Endothelial cell of umbilical vein (primary cell): Measurements from ENCODE around the gene SYNPO2. TPM values are rescaled to one million over a fixed set of nuclear protein-coding genes. Genes with fewer than 3 reads are reported as not detected.
A peak's percentile ranks its signal among the peaks of the same experiment; 100 is the strongest.

Source experiments
- BruUV-seq: library from RNA; stranded (reverse); fragments of 400-500 nt; replicated peaks from 2 replicates; lab custom pipeline; 2021; lab: Mats Ljungman, UMichigan
- CTCF ChIA-PET: fragments of 300-600, 350-600 bp; sonication (Branson Sonifier 250); formaldehyde crosslinking; loops from one replicate; lab custom pipeline; 2021; ENCODE audit warnings: antibody characterized with exemption, inconsistent platforms; lab: Charles Lee
- POLR2A ChIA-PET: fragments of 300-600, 350-600 bp; sonication (Branson Sonifier 250); formaldehyde crosslinking; loops from one replicate; lab custom pipeline; 2021; ENCODE audit warnings: antibody characterized with exemption, inconsistent platforms; lab: Charles Lee
- DNase-seq: peaks from one replicate; pipeline ENCODE4 v3.0.0-alpha.2; 2011; ENCODE audit warnings: low read depth, low spot score
- FAIRE-seq: peaks from 2 replicates; lab custom pipeline; 2011; peaks lifted over from hg19 to GRCh38; lab: Jason Lieb, UNC
- H2AFZ ChIP-seq: 2 replicates; pipeline ENCODE4 v1.6.0; 2012; ENCODE audit warnings: low read depth, low read length, control low read depth, inconsistent platforms
- H3K27ac ChIP-seq: 2 replicates; pipeline ENCODE4 v1.5.1; 2011; ENCODE audit warnings: low read depth, mild to moderate bottlenecking, control low read depth, low read length, moderate library complexity; ENCODE audit not compliant: insufficient read depth
- H3K27me3 ChIP-seq, 2 experiments: 2 replicates each; pipeline versions ENCODE4 v1.6.0 to v1.6.1; 2011; ENCODE audit warnings: low read length in 2 of 2, mixed read lengths in 1 of 2; ENCODE audit not compliant: control insufficient read depth in 2 of 2, insufficient read depth in 2 of 2
- H3K36me3 ChIP-seq, 2 experiments: 2 replicates in 1 of 2; 3 replicates in 1 of 2; pipeline ENCODE4 v1.5.1; 2011; ENCODE audit warnings: low read length in 2 of 2, mild to moderate bottlenecking in 1 of 2, moderate library complexity in 1 of 2; ENCODE audit not compliant: control insufficient read depth in 2 of 2, insufficient read depth in 2 of 2; ENCODE audit errors: extremely low read depth in 1 of 2
- H3K4me1 ChIP-seq: 3 replicates; pipeline ENCODE4 v1.5.1; 2011; ENCODE audit warnings: mild to moderate bottlenecking, low read length; ENCODE audit not compliant: control insufficient read depth, insufficient read depth; ENCODE audit errors: extremely low read depth
- H3K4me2 ChIP-seq: 2 replicates; pipeline ENCODE4 v1.6.1; 2011; ENCODE audit warnings: low read length, control low read depth, mixed read lengths; ENCODE audit not compliant: insufficient read depth
- H3K4me3 ChIP-seq, 3 experiments: fragments of 200-600 bp in 1 of 3; sonication (generic), shearing (Covaris generic) in 1 of 3; replicated peaks in 1 of 3; 2 replicates each; pipeline ENCODE4 v1.5.1; 2011 to 2016; ENCODE audit warnings: control low read depth in 3 of 3, low read length in 3 of 3, mild to moderate bottlenecking in 2 of 3, inconsistent platforms in 1 of 3, low read depth in 1 of 3, moderate library complexity in 1 of 3; ENCODE audit not compliant: insufficient read depth in 1 of 3
- H3K79me2 ChIP-seq: 2 replicates; pipeline ENCODE4 v1.6.0; 2012; ENCODE audit warnings: low read length, inconsistent platforms; ENCODE audit not compliant: control insufficient read depth, insufficient read depth
- H3K9ac ChIP-seq: replicated peaks from 2 replicates; pipeline ENCODE3; 2011; ENCODE audit warnings: low read length, control low read depth; ENCODE audit not compliant: insufficient read depth; ENCODE audit errors: extremely low read depth
- H3K9me1 ChIP-seq: replicated peaks from 3 replicates; pipeline ENCODE4 v1.6.0; 2011; ENCODE audit warnings: mild to moderate bottlenecking, low read length; ENCODE audit not compliant: control insufficient read depth, insufficient read depth; ENCODE audit errors: extremely low read depth
- H3K9me3 ChIP-seq: replicated peaks from 2 replicates; pipeline ENCODE4 v1.5.1; 2012; ENCODE audit warnings: low read length, inconsistent platforms; ENCODE audit not compliant: control insufficient read depth, insufficient read depth
- H4K20me1 ChIP-seq: replicated peaks from 2 replicates; pipeline ENCODE3; 2011; ENCODE audit warnings: mild to moderate bottlenecking, low read length; ENCODE audit not compliant: control insufficient read depth, insufficient read depth; ENCODE audit errors: extremely low read depth
- CTCF ChIP-seq, 2 donors: IDR thresholded peaks; 1 replicate in 1 of 2; 2 replicates in 1 of 2; pipeline ENCODE4 v1.5.1; 2011; ENCODE audit warnings: low read length in 2 of 2, mild to moderate bottlenecking in 2 of 2, moderate library complexity in 2 of 2, control low read depth in 1 of 2, inconsistent platforms in 1 of 2, low read depth in 1 of 2; ENCODE audit not compliant: insufficient read depth in 1 of 2; ENCODE audit errors: extremely low read depth in 1 of 2
- EZH2 ChIP-seq: IDR thresholded peaks from 2 replicates; pipeline ENCODE4 v1.6.1; 2012; ENCODE audit warnings: borderline replicate concordance, low read depth, mild to moderate bottlenecking, moderate library complexity, low read length, inconsistent platforms; ENCODE audit not compliant: severe bottlenecking
- FOS ChIP-seq: IDR thresholded peaks from 2 replicates; pipeline ENCODE4 v1.6.1; 2011; ENCODE audit warnings: mild to moderate bottlenecking, low read length, moderate library complexity, borderline replicate concordance; ENCODE audit not compliant: insufficient read depth
- GATA2 ChIP-seq: IDR thresholded peaks from 2 replicates; pipeline ENCODE4 v1.7.0; 2011; ENCODE audit warnings: low read depth, mild to moderate bottlenecking, moderate library complexity, mixed read lengths, low read length; ENCODE audit not compliant: insufficient read length, insufficient read depth
- MAX ChIP-seq: IDR thresholded peaks from 2 replicates; pipeline ENCODE4 v1.6.1; 2011; ENCODE audit not compliant: insufficient read depth, insufficient read length
- MYC ChIP-seq: IDR thresholded peaks from one replicate; pipeline ENCODE4 v1.6.1; 2011; ENCODE audit warnings: mild to moderate bottlenecking, low read depth, low read length
- POLR2A ChIP-seq: IDR thresholded peaks from 2 replicates; pipeline ENCODE4 v1.6.1; 2012; ENCODE audit warnings: low read depth, mild to moderate bottlenecking, control low read depth, low read length
- POLR2AphosphoS5 ChIP-seq: IDR thresholded peaks from 2 replicates; pipeline ENCODE4 v1.6.1; 2012; ENCODE audit warnings: low read depth, mild to moderate bottlenecking, control low read depth, low read length, moderate library complexity; ENCODE audit not compliant: insufficient read depth
- dilution Hi-C: fragments of 300-500 bp; cut with MboI; formaldehyde crosslinking; loops from one replicate; pipeline ENCODE4 v1.15.0; 2019; ENCODE audit warnings: low sequenced_read_pairs; ENCODE audit not compliant: extremely low pct_ligation_motif_present
- intact Hi-C: fragments of 100-400 bp; cut with micrococcal nuclease; formaldehyde crosslinking; loops from one replicate; pipeline ENCODE4 v1.10.0; 2022
- polyA plus RNA-seq, 4 experiments: library from polyadenylated mRNA; depleted of rRNA in 3 of 4; stranded (reverse) in 3 of 4; unstranded in 1 of 4; fragments of >200 nt; gene quantifications; 2 replicates each; pipeline versions ENCODE4 v1.2.1 to v1.2.3, GENCODE V29; 2011 to 2012; ENCODE audit warnings: missing spikeins in 1 of 4
- total RNA-seq: library from RNA; stranded (reverse); gene quantifications from 2 replicates; pipeline ENCODE4 v1.2.3, GENCODE V29; 2021

The SYNPO2 gene
- total and polyA plus RNA-seq, 2 donors (not counting 3 experiments of a cell fraction or from before 2014, with no cell fraction given): 0.06 to 0.13 TPM

GRCh38 chr4:118989098-118990080 is 100.7 kb downstream of the SYNPO2 start:
- H3K27me3 ChIP-seq: peaks cover 0 to 2% of the 10 kb centered on the region in 2 experiments
- no peaks in the 10 kb centered on the region for H3K9me1 ChIP-seq
- dilution Hi-C loops (no loop called here), intact Hi-C loops (no loop called here)
- no peaks in the 10 kb centered on the region for H3K36me3 ChIP-seq
- peak overlapping the region; percentile 39 for H2AFZ ChIP-seq
- H3K4me2 ChIP-seq: no peak overlapping the region
- H3K4me1 ChIP-seq: no peaks in the 10 kb centered on the region
- FAIRE-seq (no peak), DNase-seq (peak; percentile 21)
- H3K9ac ChIP-seq: no peak overlapping the region
- no peaks in the 10 kb centered on the region for H4K20me1 ChIP-seq
- POLR2A ChIA-PET: no interaction called here
- H3K79me2 ChIP-seq: no peaks in the 10 kb centered on the region
- no TSS peak for BruUV-seq
- H3K4me3 ChIP-seq: no peak overlapping the region
- CTCF ChIA-PET: interaction anchor here (0.6 to 2.6 kb wide), 7 partner anchors 11 to 639 kb away, joined by 3 to 8 read pairs (median 4); partner anchors contain the start of gene PDE5A
- TF ChIP-seq POLR2AphosphoS5 (peak; percentile 19), FOS (peak; percentile 78), MAX (no peak)
- no peak overlapping the region for H3K27ac ChIP-seq
- H3K9me3 ChIP-seq: no peaks in the 10 kb centered on the region

GRCh38 chr4:118991686-118992085 is 103.0 kb downstream of the SYNPO2 start:
- no peaks in the 10 kb centered on the region for H4K20me1 ChIP-seq
- no peaks in the 10 kb centered on the region for H3K4me1 ChIP-seq
- FAIRE-seq (no peak), DNase-seq (no peak)
- H3K4me2 ChIP-seq: no peak overlapping the region
- CTCF ChIA-PET: no interaction called here
- intact Hi-C loops (no loop called here), dilution Hi-C loops (no loop called here)
- no peaks in the 10 kb centered on the region for H3K9me1 ChIP-seq
- POLR2A ChIA-PET: no interaction called here
- no peaks in the 10 kb centered on the region for H3K79me2 ChIP-seq
- H3K27me3 ChIP-seq: peaks cover 0 to 2% of the 10 kb centered on the region in 2 experiments
- H2AFZ ChIP-seq: no peak overlapping the region
- no peak for TF ChIP-seq MAX
- no peak for TF ChIP-seq CTCF (IDR thresholded peaks at IDR 0.05; ENCODE audit: extremely low read depth in 1 of 2, insufficient read depth in 1 of 2, low read depth in 1 of 2, low read length in 2 of 2)
- TF ChIP-seq POLR2AphosphoS5: no peak
- no peak for TF ChIP-seq FOS
- TF ChIP-seq GATA2: no peak
- no peak for TF ChIP-seq EZH2
- no peak for TF ChIP-seq MYC
- TF ChIP-seq POLR2A: no peak
- no TSS peak for BruUV-seq
- H3K9me3 ChIP-seq: no peaks in the 10 kb centered on the region
- no peak overlapping the region for H3K9ac ChIP-seq
- H3K4me3 ChIP-seq: no peak overlapping the region
- no peak overlapping the region for H3K27ac ChIP-seq
- no peaks in the 10 kb centered on the region for H3K36me3 ChIP-seq
